Endothelial cell of umbilical vein (primary cell): ENCODE measurements around the gene SETD1A. TPM values are rescaled to one million over a fixed set of nuclear protein-coding genes. Genes with fewer than 3 reads are reported as not detected.

Experiments used
- BruUV-seq: library from RNA; stranded (reverse); fragments of 400-500 nt; replicated peaks from 2 replicates; lab custom pipeline; 2021; lab: Mats Ljungman, UMichigan
- CTCF ChIA-PET: fragments of 300-600, 350-600 bp; sonication (Branson Sonifier 250); formaldehyde crosslinking; loops from one replicate; lab custom pipeline; 2021; ENCODE audit warnings: antibody characterized with exemption, inconsistent platforms; lab: Charles Lee
- POLR2A ChIA-PET: fragments of 300-600, 350-600 bp; sonication (Branson Sonifier 250); formaldehyde crosslinking; loops from one replicate; lab custom pipeline; 2021; ENCODE audit warnings: antibody characterized with exemption, inconsistent platforms; lab: Charles Lee
- DNase-seq: peaks from one replicate; pipeline ENCODE4 v3.0.0-alpha.2; 2011; ENCODE audit warnings: low read depth, low spot score
- FAIRE-seq: peaks from 2 replicates; lab custom pipeline; 2011; peaks lifted over from hg19 to GRCh38; lab: Jason Lieb, UNC
- H2AFZ ChIP-seq: 2 replicates; pipeline ENCODE4 v1.6.0; 2012; ENCODE audit warnings: low read depth, low read length, control low read depth, inconsistent platforms
- H3K27ac ChIP-seq: 2 replicates; pipeline ENCODE4 v1.5.1; 2011; ENCODE audit warnings: low read depth, mild to moderate bottlenecking, control low read depth, low read length, moderate library complexity; ENCODE audit not compliant: insufficient read depth
- H3K27me3 ChIP-seq, 2 experiments: 2 replicates each; pipeline versions ENCODE4 v1.6.0 to v1.6.1; 2011; ENCODE audit warnings: low read length in 2 of 2, mixed read lengths in 1 of 2; ENCODE audit not compliant: control insufficient read depth in 2 of 2, insufficient read depth in 2 of 2
- H3K36me3 ChIP-seq, 2 experiments: 2 replicates in 1 of 2; 3 replicates in 1 of 2; pipeline ENCODE4 v1.5.1; 2011; ENCODE audit warnings: low read length in 2 of 2, mild to moderate bottlenecking in 1 of 2, moderate library complexity in 1 of 2; ENCODE audit not compliant: control insufficient read depth in 2 of 2, insufficient read depth in 2 of 2; ENCODE audit errors: extremely low read depth in 1 of 2
- H3K4me1 ChIP-seq: 3 replicates; pipeline ENCODE4 v1.5.1; 2011; ENCODE audit warnings: mild to moderate bottlenecking, low read length; ENCODE audit not compliant: control insufficient read depth, insufficient read depth; ENCODE audit errors: extremely low read depth
- H3K4me2 ChIP-seq: 2 replicates; pipeline ENCODE4 v1.6.1; 2011; ENCODE audit warnings: low read length, control low read depth, mixed read lengths; ENCODE audit not compliant: insufficient read depth
- H3K4me3 ChIP-seq, 3 experiments: fragments of 200-600 bp in 1 of 3; sonication (generic), shearing (Covaris generic) in 1 of 3; replicated peaks in 1 of 3; 2 replicates each; pipeline ENCODE4 v1.5.1; 2011 to 2016; ENCODE audit warnings: control low read depth in 3 of 3, low read length in 3 of 3, mild to moderate bottlenecking in 2 of 3, inconsistent platforms in 1 of 3, low read depth in 1 of 3, moderate library complexity in 1 of 3; ENCODE audit not compliant: insufficient read depth in 1 of 3
- H3K79me2 ChIP-seq: 2 replicates; pipeline ENCODE4 v1.6.0; 2012; ENCODE audit warnings: low read length, inconsistent platforms; ENCODE audit not compliant: control insufficient read depth, insufficient read depth
- H3K9ac ChIP-seq: replicated peaks from 2 replicates; pipeline ENCODE3; 2011; ENCODE audit warnings: low read length, control low read depth; ENCODE audit not compliant: insufficient read depth; ENCODE audit errors: extremely low read depth
- H3K9me1 ChIP-seq: replicated peaks from 3 replicates; pipeline ENCODE4 v1.6.0; 2011; ENCODE audit warnings: mild to moderate bottlenecking, low read length; ENCODE audit not compliant: control insufficient read depth, insufficient read depth; ENCODE audit errors: extremely low read depth
- H3K9me3 ChIP-seq: replicated peaks from 2 replicates; pipeline ENCODE4 v1.5.1; 2012; ENCODE audit warnings: low read length, inconsistent platforms; ENCODE audit not compliant: control insufficient read depth, insufficient read depth
- H4K20me1 ChIP-seq: replicated peaks from 2 replicates; pipeline ENCODE3; 2011; ENCODE audit warnings: mild to moderate bottlenecking, low read length; ENCODE audit not compliant: control insufficient read depth, insufficient read depth; ENCODE audit errors: extremely low read depth
- CTCF ChIP-seq, 2 donors: IDR thresholded peaks; 1 replicate in 1 of 2; 2 replicates in 1 of 2; pipeline ENCODE4 v1.5.1; 2011; ENCODE audit warnings: low read length in 2 of 2, mild to moderate bottlenecking in 2 of 2, moderate library complexity in 2 of 2, control low read depth in 1 of 2, inconsistent platforms in 1 of 2, low read depth in 1 of 2; ENCODE audit not compliant: insufficient read depth in 1 of 2; ENCODE audit errors: extremely low read depth in 1 of 2
- EZH2 ChIP-seq: IDR thresholded peaks from 2 replicates; pipeline ENCODE4 v1.6.1; 2012; ENCODE audit warnings: borderline replicate concordance, low read depth, mild to moderate bottlenecking, moderate library complexity, low read length, inconsistent platforms; ENCODE audit not compliant: severe bottlenecking
- FOS ChIP-seq: IDR thresholded peaks from 2 replicates; pipeline ENCODE4 v1.6.1; 2011; ENCODE audit warnings: mild to moderate bottlenecking, low read length, moderate library complexity, borderline replicate concordance; ENCODE audit not compliant: insufficient read depth
- GATA2 ChIP-seq: IDR thresholded peaks from 2 replicates; pipeline ENCODE4 v1.7.0; 2011; ENCODE audit warnings: low read depth, mild to moderate bottlenecking, moderate library complexity, mixed read lengths, low read length; ENCODE audit not compliant: insufficient read length, insufficient read depth
- JUN ChIP-seq: IDR thresholded peaks from 2 replicates; pipeline ENCODE4 v1.6.1; 2011; ENCODE audit warnings: borderline replicate concordance, low read depth; ENCODE audit not compliant: insufficient read length, insufficient read depth
- MAX ChIP-seq: IDR thresholded peaks from 2 replicates; pipeline ENCODE4 v1.6.1; 2011; ENCODE audit not compliant: insufficient read depth, insufficient read length
- MYC ChIP-seq: IDR thresholded peaks from one replicate; pipeline ENCODE4 v1.6.1; 2011; ENCODE audit warnings: mild to moderate bottlenecking, low read depth, low read length
- POLR2A ChIP-seq: IDR thresholded peaks from 2 replicates; pipeline ENCODE4 v1.6.1; 2012; ENCODE audit warnings: low read depth, mild to moderate bottlenecking, control low read depth, low read length
- POLR2AphosphoS5 ChIP-seq: IDR thresholded peaks from 2 replicates; pipeline ENCODE4 v1.6.1; 2012; ENCODE audit warnings: low read depth, mild to moderate bottlenecking, control low read depth, low read length, moderate library complexity; ENCODE audit not compliant: insufficient read depth
- dilution Hi-C: fragments of 300-500 bp; cut with MboI; formaldehyde crosslinking; loops from one replicate; pipeline ENCODE4 v1.15.0; 2019; ENCODE audit warnings: low sequenced_read_pairs; ENCODE audit not compliant: extremely low pct_ligation_motif_present
- intact Hi-C: fragments of 100-400 bp; cut with micrococcal nuclease; formaldehyde crosslinking; loops from one replicate; pipeline ENCODE4 v1.10.0; 2022
- polyA plus RNA-seq, 4 experiments: library from polyadenylated mRNA; depleted of rRNA in 3 of 4; stranded (reverse) in 3 of 4; unstranded in 1 of 4; fragments of >200 nt; gene quantifications; 2 replicates each; pipeline versions ENCODE4 v1.2.1 to v1.2.3, GENCODE V29; 2011 to 2012; ENCODE audit warnings: missing spikeins in 1 of 4
- total RNA-seq: library from RNA; stranded (reverse); gene quantifications from 2 replicates; pipeline ENCODE4 v1.2.3, GENCODE V29; 2021

SETD1A gene
- total and polyA plus RNA-seq, 2 donors (not counting 3 experiments of a cell fraction or from before 2014, with no cell fraction given) = 3.5 to 21.3 TPM

DNA sequence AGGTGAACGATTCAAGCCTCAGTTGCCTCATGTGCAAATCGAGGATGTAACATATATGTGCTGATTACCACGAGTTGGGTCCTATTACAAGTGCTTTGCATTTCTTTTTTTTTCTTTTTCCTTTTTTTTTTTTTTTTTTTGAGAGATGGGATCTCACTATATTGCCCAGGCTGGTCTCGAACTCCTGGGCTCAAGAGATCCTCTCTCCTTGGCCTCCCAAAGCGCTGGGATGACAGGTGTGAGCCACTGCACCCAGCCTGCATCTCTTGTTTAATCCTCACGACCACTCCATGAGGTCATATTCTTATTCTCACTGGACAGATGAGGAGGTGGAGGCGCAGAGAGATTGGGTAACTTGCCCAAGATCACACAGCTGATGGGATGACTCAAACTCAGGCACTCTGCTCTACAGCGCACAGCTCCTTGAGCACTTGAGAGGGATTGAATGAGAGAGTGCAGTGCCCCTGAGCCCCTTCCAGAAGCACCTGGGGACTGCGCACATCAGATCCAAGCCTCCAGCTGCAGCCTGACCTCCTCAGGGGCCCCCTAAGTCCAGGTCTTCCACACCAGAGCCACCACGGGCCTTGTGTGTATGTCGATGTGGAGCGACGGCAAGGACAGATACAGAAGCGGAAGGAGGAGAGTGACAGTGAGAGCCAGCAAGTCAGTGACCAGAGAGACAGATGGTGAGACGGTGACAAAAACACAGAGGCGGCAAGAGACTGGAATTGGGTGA, 48.0 kb downstream of the SETD1A start:
- DNase-seq (no peak), FAIRE-seq (no peak)
- no peaks in the 10 kb centered on the region for H3K36me3 ChIP-seq
- ChIA-PET CTCF (no interaction called here), POLR2A (no interaction called here)
- no peak overlapping the region for H3K9ac ChIP-seq
- no peak overlapping the region for H3K4me2 ChIP-seq
- no peak overlapping the region for H3K4me3 ChIP-seq
- dilution Hi-C loops (no loop called here), intact Hi-C loops (no loop called here)
- H4K20me1 ChIP-seq = no peaks in the 10 kb centered on the region
- H3K4me1 ChIP-seq = no peaks in the 10 kb centered on the region
- peaks cover 8 to 16% of the 10 kb centered on the region in 2 experiments for H3K27me3 ChIP-seq
- H3K27ac ChIP-seq = no peak overlapping the region
- no peaks in the 10 kb centered on the region for H3K9me1 ChIP-seq
- no peak overlapping the region for H2AFZ ChIP-seq
- TF ChIP-seq CTCF (IDR thresholded peaks at IDR 0.05; ENCODE audit: extremely low read depth in 1 of 2, insufficient read depth in 1 of 2, low read depth in 1 of 2, low read length in 2 of 2) = no peak
- TF ChIP-seq MAX = no peak
- TF ChIP-seq POLR2AphosphoS5 = no peak
- TF ChIP-seq POLR2A = no peak
- no peak for TF ChIP-seq GATA2
- TF ChIP-seq MYC = no peak
- no peak for TF ChIP-seq EZH2
- TF ChIP-seq FOS = no peak
- no peak for TF ChIP-seq JUN
- H3K79me2 ChIP-seq = no peaks in the 10 kb centered on the region
- BruUV-seq = no TSS peak
- H3K9me3 ChIP-seq = no peaks in the 10 kb centered on the region
